ENCODE data around the gene SEMA3C.

DNA sequence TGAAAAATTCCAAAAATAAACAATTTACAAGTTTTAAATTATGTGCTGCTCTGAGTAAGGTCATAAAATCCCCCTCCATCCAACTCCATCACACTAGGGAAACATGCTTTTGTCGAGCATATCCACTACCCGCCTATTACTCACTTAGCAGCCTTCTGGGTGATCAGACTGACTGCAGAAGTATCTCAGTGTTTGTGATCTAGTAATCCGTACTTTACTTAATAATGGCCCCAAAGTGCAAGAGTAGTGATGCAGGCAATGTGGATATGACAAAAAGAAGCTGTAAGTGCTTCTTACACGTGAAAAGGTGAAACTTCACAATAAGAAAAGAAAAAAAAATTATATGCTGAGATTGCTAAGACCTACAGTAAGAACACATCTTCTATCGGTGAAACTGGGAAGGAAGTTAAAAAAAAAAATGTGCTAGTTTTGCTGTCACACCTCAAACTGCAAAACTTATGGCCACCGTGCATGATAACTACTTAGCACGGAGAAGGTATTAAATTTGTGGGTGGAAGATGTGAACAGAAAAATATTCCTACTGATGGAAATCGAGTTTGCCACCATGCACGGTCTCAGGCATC lies 43.2 kb downstream of the SEMA3C start:
- TF ChIP-seq POLR2A (IDR thresholded peaks at IDR 0.05) (no peak), CTCF (IDR thresholded peaks at IDR 0.05) (no peak)
